Spleen (tissue), 11 donors: Measurements from ENCODE around the gene HPCAL1. TPM values are rescaled to one million over a fixed set of nuclear protein-coding genes. Genes with fewer than 3 reads are reported as not detected.

Experiments
- DNase-seq: peaks from one replicate; pipeline ENCODE4 v3.0.0-alpha.2; 2020
- H3K27ac ChIP-seq, 8 donors: fragments of 200-600 bp; sonication (generic) in 7 of 8; 1 replicate in 4 of 8; 2 replicates in 4 of 8; pipeline versions ENCODE4 v1.5.0 to v1.8.0; 2016 to 2021; ENCODE audit warnings: inconsistent platforms in 4 of 8, mild to moderate bottlenecking in 4 of 8, moderate library complexity in 1 of 8
- H3K27me3 ChIP-seq, 7 donors: fragments of 200-600 bp; sonication (generic) in 6 of 7; replicated peaks in 1 of 7; 1 replicate in 4 of 7; 2 replicates in 3 of 7; pipeline versions ENCODE4 v1.5.0 to v1.8.0; 2016 to 2021; ENCODE audit warnings: inconsistent platforms in 3 of 7, mild to moderate bottlenecking in 1 of 7
- H3K36me3 ChIP-seq, 6 donors: fragments of 200-600 bp; sonication (generic) in 5 of 6; 1 replicate in 4 of 6; 2 replicates in 2 of 6; pipeline versions ENCODE4 v1.5.0 to v1.8.0; 2016 to 2021; ENCODE audit warnings: inconsistent platforms in 2 of 6
- H3K4me1 ChIP-seq, 6 donors: fragments of 200-600 bp; sonication (generic) in 5 of 6; 1 replicate in 3 of 6; 2 replicates in 3 of 6; pipeline versions ENCODE4 v1.5.0 to v1.8.0; 2016 to 2021; ENCODE audit warnings: inconsistent platforms in 3 of 6
- H3K4me3 ChIP-seq, 8 donors: fragments of 200-600 bp; sonication (generic) in 7 of 8; 1 replicate in 4 of 8; 2 replicates in 4 of 8; pipeline versions ENCODE4 v1.5.0 to v1.8.0; 2016 to 2021; ENCODE audit warnings: inconsistent platforms in 4 of 8, mild to moderate bottlenecking in 4 of 8, moderate library complexity in 2 of 8
- H3K9me3 ChIP-seq, 8 donors: fragments of 200-600 bp; sonication (generic) in 7 of 8; 1 replicate in 4 of 8; 2 replicates in 4 of 8; pipeline versions ENCODE4 v1.5.0 to v1.8.0; 2016 to 2021; ENCODE audit warnings: inconsistent platforms in 4 of 8
- POLR2A ChIP-seq, 3 donors: fragments of 450-650 bp; IDR thresholded peaks; one replicate each; pipeline ENCODE4 v1.5.1; 2017; ENCODE audit warnings: antibody characterized with exemption in 3 of 3, mild to moderate bottlenecking in 1 of 3
- POLR2AphosphoS5 ChIP-seq, 3 donors: sonication (generic); formaldehyde crosslinking; IDR thresholded peaks; one replicate each; pipeline ENCODE4 v1.5.1; 2017; ENCODE audit warnings: antibody characterized with exemption in 3 of 3
- WGBS, 5 donors: extraction: QIAGEN DNeasy Blood & Tissue Kit in 3 of 5; methylation state at CpG; one replicate each; pipeline versions ENCODE4 v1.1.5 to v1.1.7; 2013 to 2018; 5-methylcytosine and 5-hydroxymethylcytosine counted together
- intact Hi-C: fragments of 100-400 bp; cut with DNase I; formaldehyde crosslinking; loops from one replicate; pipeline ENCODE4 v1.15.0; 2023; ENCODE audit warnings: low total_unique reads
- polyA plus RNA-seq, 3 donors: library from polyadenylated mRNA; stranded (reverse); fragments of 200-250 nt; gene quantifications; one replicate each; pipeline ENCODE4 v1.2.1, GENCODE V29; 2013
- total RNA-seq, 7 donors: library from RNA; depleted of rRNA in 3 of 7; stranded (reverse); fragments of >200 nt in 3 of 7; fragmentation: NEBNext Ultra II Directional in 4 of 7; extraction: Animal tissue kit (Norgen Biotek cat#: 25700) in 4 of 7; gene quantifications; one replicate each; pipeline versions ENCODE4 v1.1.0 to v1.2.1, GENCODE V29; 2016 to 2021
- TF ChIP-seq, protein P1 (sequence below), 11 experiments: fragments of 200-600 bp in 7 of 11; fragments of 450-650 bp in 4 of 11; sonication (generic) in 4 of 11; IDR thresholded peaks in 8 of 11; conservative IDR thresholded peaks in 3 of 11; 1 replicate in 7 of 11; 2 replicates in 4 of 11; pipeline versions ENCODE4 v1.4.0 to v1.8.0; 2016 to 2021; ENCODE audit warnings: antibody characterized with exemption in 11 of 11, inconsistent platforms in 4 of 11, mild to moderate bottlenecking in 1 of 11
- donor health status: healthy with polysubstance abuse.
- donor health status: DM: no; HTN: no; CAD: no; lungs with moderate emphysema.
- donor health status: DM: no; HTN: no; CAD: no.
- donor health status: Bipolar disorder and iron deficiency.
- donor health status: healthy.
- donor health status: DM: no; HTN: no; CAD: no.
- donor health status: DM: yes; HTN: yes; CAD: no.

Gene HPCAL1
- total and polyA plus RNA-seq, 10 donors: 41.9 to 80.6 (median 57.7) TPM

DNA sequence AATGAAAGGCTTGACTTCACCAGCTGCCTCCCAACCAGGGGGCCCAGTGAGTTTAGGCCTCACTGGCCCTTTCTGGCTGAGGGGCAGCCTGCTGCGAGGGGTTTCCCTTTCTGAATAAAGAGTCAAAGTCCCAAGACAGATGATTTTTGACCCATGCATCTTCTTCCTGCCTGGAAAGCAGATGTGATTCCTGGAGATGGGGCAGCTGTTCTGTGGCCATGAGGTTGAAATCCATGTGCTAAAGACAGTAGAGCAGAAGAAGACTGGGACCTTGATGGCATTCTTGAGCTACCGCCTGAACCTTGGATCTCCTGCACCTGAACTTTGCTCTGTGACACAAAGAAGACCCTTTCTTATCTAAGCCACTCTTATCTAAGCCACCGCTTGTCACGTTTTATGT is 19.8 kb downstream of the HPCAL1 start:
- no peak overlapping the region for H3K27ac ChIP-seq
- 95 to 99% (median 96%) methylated on average over 4 of the region's 4 CpGs for WGBS, 5 donors
- no peak for TF ChIP-seq POLR2AphosphoS5 (IDR thresholded peaks at IDR 0.05)
- TF ChIP-seq POLR2A (IDR thresholded peaks at IDR 0.05): no peak
- TF ChIP-seq, protein P1, sequence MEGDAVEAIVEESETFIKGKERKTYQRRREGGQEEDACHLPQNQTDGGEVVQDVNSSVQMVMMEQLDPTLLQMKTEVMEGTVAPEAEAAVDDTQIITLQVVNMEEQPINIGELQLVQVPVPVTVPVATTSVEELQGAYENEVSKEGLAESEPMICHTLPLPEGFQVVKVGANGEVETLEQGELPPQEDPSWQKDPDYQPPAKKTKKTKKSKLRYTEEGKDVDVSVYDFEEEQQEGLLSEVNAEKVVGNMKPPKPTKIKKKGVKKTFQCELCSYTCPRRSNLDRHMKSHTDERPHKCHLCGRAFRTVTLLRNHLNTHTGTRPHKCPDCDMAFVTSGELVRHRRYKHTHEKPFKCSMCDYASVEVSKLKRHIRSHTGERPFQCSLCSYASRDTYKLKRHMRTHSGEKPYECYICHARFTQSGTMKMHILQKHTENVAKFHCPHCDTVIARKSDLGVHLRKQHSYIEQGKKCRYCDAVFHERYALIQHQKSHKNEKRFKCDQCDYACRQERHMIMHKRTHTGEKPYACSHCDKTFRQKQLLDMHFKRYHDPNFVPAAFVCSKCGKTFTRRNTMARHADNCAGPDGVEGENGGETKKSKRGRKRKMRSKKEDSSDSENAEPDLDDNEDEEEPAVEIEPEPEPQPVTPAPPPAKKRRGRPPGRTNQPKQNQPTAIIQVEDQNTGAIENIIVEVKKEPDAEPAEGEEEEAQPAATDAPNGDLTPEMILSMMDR (IDR thresholded peaks at IDR 0.05 in 8 of 11, conservative IDR thresholded peaks at IDR 0.05 in 3 of 11): no peak
- peaks cover 0 to 10% (median 0%) of the 10 kb centered on the region in 6 donors for H3K36me3 ChIP-seq
- no peak for DNase-seq
- intact Hi-C loops: no loop called here
- H3K9me3 ChIP-seq: no peaks in the 10 kb centered on the region
- no peaks in the 10 kb centered on the region for H3K27me3 ChIP-seq
- H3K4me1 ChIP-seq: peaks cover 6 to 46% (median 35%) of the 10 kb centered on the region in 6 donors
- no peak overlapping the region for H3K4me3 ChIP-seq

DNA sequence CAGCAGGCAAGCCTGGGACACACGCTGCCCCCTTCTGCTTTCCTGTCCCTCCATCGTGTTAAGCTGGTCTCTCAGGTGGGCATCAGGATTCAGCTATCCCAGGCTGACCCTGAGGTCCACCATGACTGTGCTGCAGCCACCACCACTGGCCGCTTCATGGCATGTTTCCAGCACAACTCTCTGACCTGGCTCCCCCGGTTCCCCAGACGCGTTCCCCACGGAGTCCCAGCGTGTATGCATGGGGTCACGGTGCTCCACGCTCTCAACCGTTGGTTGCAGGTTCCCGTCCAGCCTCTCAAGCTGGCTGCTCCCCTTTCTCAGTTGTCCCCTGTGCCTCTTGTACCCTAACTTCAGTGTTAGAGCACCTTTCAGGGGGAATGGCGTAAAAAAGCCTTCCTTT is 20.3 kb downstream of the HPCAL1 start:
- Histone ChIP-seq H3K36me3 (peaks cover 0 to 10% (median 0%) of the 10 kb centered on the region in 6 donors), H3K9me3 (no peaks in the 10 kb centered on the region), H3K27me3 (no peaks in the 10 kb centered on the region), H3K27ac (no peak overlapping the region), H3K4me1 (peaks cover 7 to 51% (median 38%) of the 10 kb centered on the region in 6 donors), H3K4me3 (no peak overlapping the region)
- TF ChIP-seq, protein P1 (IDR thresholded peaks at IDR 0.05 in 8 of 11, conservative IDR thresholded peaks at IDR 0.05 in 3 of 11): no peak
- TF ChIP-seq POLR2A (IDR thresholded peaks at IDR 0.05): no peak
- intact Hi-C loops: no loop called here
- DNase-seq: peak; percentile 65
- 96 to 97% (median 96%) methylated on average over 13 of the region's 13 CpGs for WGBS, 5 donors

DNA sequence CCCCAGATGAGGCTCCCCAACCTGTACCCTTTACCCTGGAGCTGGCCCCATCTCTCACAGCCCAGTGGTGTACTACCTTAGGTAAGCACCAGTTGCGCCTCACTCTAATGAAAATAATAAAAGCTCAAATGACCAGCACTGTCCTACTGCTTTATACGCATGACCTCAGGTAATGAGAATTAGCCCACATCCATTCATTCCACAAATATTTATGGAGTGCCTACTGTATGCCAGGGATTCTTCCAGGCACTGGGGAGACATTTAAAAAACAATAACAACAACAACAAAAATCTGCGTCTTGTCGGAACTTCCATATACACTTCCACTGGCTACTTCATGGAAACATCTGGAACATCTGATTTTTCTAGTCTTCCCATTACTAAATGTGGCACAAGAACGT is 20.8 kb downstream of the HPCAL1 start:
- DNase-seq: no peak
- Histone ChIP-seq H3K4me1 (peaks cover 12 to 57% (median 43%) of the 10 kb centered on the region in 6 donors), H3K27me3 (no peaks in the 10 kb centered on the region), H3K36me3 (peaks cover 0 to 10% (median 0%) of the 10 kb centered on the region in 6 donors), H3K27ac (no peak overlapping the region), H3K9me3 (no peaks in the 10 kb centered on the region), H3K4me3 (no peak overlapping the region)
- intact Hi-C loops: no loop called here
- TF ChIP-seq POLR2AphosphoS5 (IDR thresholded peaks at IDR 0.05) (no peak), POLR2A (IDR thresholded peaks at IDR 0.05) (no peak)
- TF ChIP-seq, protein P1 (IDR thresholded peaks at IDR 0.05 in 8 of 11, conservative IDR thresholded peaks at IDR 0.05 in 3 of 11): no peak
- 86 to 95% (median 93%) methylated on average over 5 of the region's 5 CpGs for WGBS, 5 donors

DNA sequence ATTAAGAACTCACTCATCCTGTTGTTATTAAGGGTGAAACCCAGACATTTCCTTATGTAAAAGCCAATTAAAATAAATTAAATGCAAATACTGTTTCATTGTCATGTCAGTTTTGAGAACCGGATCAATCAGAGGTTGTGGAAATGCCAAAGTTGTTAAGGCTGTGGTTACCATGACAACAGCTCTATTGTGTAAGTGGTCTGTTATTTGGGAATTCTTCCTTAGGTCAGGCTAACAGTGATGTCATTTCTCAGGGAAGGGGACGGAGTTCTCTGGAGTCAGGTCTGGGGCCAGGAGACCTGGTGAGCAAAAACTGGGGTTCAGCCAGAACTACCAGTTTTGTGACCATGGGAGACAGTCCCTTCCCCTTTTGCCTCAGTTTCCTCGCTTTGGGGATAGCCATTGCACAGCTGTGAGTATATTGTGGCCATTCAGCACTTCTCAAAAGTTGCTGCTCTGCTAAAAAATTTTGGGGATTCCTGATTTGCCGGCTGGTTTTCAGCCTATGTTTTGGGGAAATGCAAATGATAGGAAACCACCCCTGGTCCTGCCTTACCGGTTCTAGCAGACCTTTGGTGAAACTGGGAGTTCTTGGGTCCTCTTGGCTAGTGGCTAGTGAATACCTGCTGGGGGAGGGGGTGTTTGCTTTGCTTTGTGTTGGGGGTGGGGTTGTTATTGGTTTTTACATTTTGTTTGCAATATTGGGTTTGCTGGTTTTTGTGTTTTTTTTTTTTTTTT is 21.6 kb downstream of the HPCAL1 start:
- no peak for TF ChIP-seq POLR2AphosphoS5 (IDR thresholded peaks at IDR 0.05)
- TF ChIP-seq, protein P1 (IDR thresholded peaks at IDR 0.05 in 8 of 11, conservative IDR thresholded peaks at IDR 0.05 in 3 of 11): no peak
- no peak for TF ChIP-seq POLR2A (IDR thresholded peaks at IDR 0.05)
- H3K4me3 ChIP-seq: no peak overlapping the region
- H3K9me3 ChIP-seq: no peaks in the 10 kb centered on the region
- peaks cover 0 to 10% (median 0%) of the 10 kb centered on the region in 6 donors for H3K36me3 ChIP-seq
- intact Hi-C loops: no loop called here
- no peak for DNase-seq
- 67 to 78% (median 73%) methylated on average over 5 of the region's 5 CpGs for WGBS, 5 donors
- no peaks in the 10 kb centered on the region for H3K27me3 ChIP-seq
- peaks cover 15 to 64% (median 50%) of the 10 kb centered on the region in 6 donors for H3K4me1 ChIP-seq
- H3K27ac ChIP-seq: no peak overlapping the region
